HEK293 (cell line): ENCODE measurements around the gene AKAP8L.

Source experiments
- CTCF ChIA-PET: fragments of 350-600 bp; formaldehyde crosslinking; extraction: SDS; loops from one replicate; lab custom pipeline; 2021; ENCODE audit warnings: antibody characterized with exemption; lab: Yijun Ruan, JAX
- POLR2A ChIA-PET: fragments of 300-600 bp; formaldehyde crosslinking; extraction: SDS; loops from one replicate; lab custom pipeline; 2020; ENCODE audit warnings: antibody characterized with exemption, inconsistent platforms; lab: Yijun Ruan, JAX
- H3K27ac ChIP-seq: fragments of 200-500 bp; sonication (Bioruptor generic); 2 replicates; pipeline ENCODE4 v1.5.1; 2014; ENCODE audit warnings: low read depth, low read length, control low read depth, inconsistent platforms; ENCODE audit errors: extremely low read depth
- H3K36me3 ChIP-seq, 2 experiments: fragments of 200-500 bp in 1 of 2; sonication (Bioruptor generic) in 1 of 2; 1 replicate in 1 of 2; 2 replicates in 1 of 2; pipeline ENCODE4 v1.5.1; 2014 to 2017; ENCODE audit warnings: inconsistent platforms in 2 of 2, low read length in 2 of 2; ENCODE audit not compliant: control insufficient read depth in 2 of 2, insufficient read depth in 1 of 2
- H3K4me1 ChIP-seq: fragments of 200-500 bp; sonication (Bioruptor generic); 2 replicates; pipeline ENCODE4 v1.5.1; 2014; ENCODE audit warnings: mild to moderate bottlenecking, low read length, inconsistent platforms; ENCODE audit not compliant: control insufficient read depth, insufficient read depth
- H3K4me3 ChIP-seq: 2 replicates; pipeline ENCODE4 v1.5.1; 2011; ENCODE audit warnings: low read depth, mild to moderate bottlenecking, control low read depth, low read length, moderate library complexity
- H3K9me3 ChIP-seq: fragments of 200-500 bp; sonication (Bioruptor generic); 2 replicates; pipeline ENCODE4 v1.5.1; 2014; ENCODE audit warnings: low read depth, low read length, inconsistent platforms; ENCODE audit not compliant: control insufficient read depth, insufficient read depth
- BCL11B ChIP-seq: fragments of 450-650 bp; formaldehyde crosslinking; IDR thresholded peaks from 2 replicates; pipeline ENCODE4 v1.5.1; 2016; ENCODE audit warnings: low read depth, missing biosample characterization, missing genetic modification characterization
- HIC1 ChIP-seq: fragments of 450-650 bp; formaldehyde crosslinking; IDR thresholded peaks from 2 replicates; pipeline ENCODE4 v1.5.1; 2016; ENCODE audit warnings: missing biosample characterization, missing genetic modification characterization
- HOXD13 ChIP-seq: sonication (generic); formaldehyde crosslinking; IDR thresholded peaks from 2 replicates; pipeline ENCODE4 v1.8.0; 2022; ENCODE audit warnings: missing genetic modification reagents, borderline replicate concordance
- KLF7 ChIP-seq: fragments of 450-650 bp; formaldehyde crosslinking; IDR thresholded peaks from 2 replicates; pipeline ENCODE4 v1.5.1; 2016; ENCODE audit warnings: missing biosample characterization, missing genetic modification characterization, borderline replicate concordance
- OVOL3 ChIP-seq: fragments of 450-650 bp; formaldehyde crosslinking; IDR thresholded peaks from 2 replicates; pipeline ENCODE4 v1.5.1; 2016; ENCODE audit warnings: missing biosample characterization, missing genetic modification characterization
- PRDM10 ChIP-seq: fragments of 450-650 bp; formaldehyde crosslinking; IDR thresholded peaks from 2 replicates; pipeline ENCODE4 v1.5.1; 2016; ENCODE audit warnings: missing biosample characterization, missing genetic modification characterization
- SP2 ChIP-seq: fragments of 450-650 bp; formaldehyde crosslinking; IDR thresholded peaks from 2 replicates; pipeline ENCODE4 v1.5.1; 2016; ENCODE audit warnings: missing biosample characterization, missing genetic modification characterization
- WT1 ChIP-seq: fragments of 450-650 bp; formaldehyde crosslinking; IDR thresholded peaks from 2 replicates; pipeline ENCODE4 v1.5.1; 2016; ENCODE audit warnings: missing biosample characterization, missing genetic modification characterization
- ZBTB26 ChIP-seq: fragments of 450-650 bp; formaldehyde crosslinking; optimal IDR thresholded peaks from 2 replicates; pipeline ENCODE3; 2016; ENCODE audit warnings: missing biosample characterization, mild to moderate bottlenecking, missing genetic modification characterization
- ZBTB7A ChIP-seq: fragments of 450-650 bp; formaldehyde crosslinking; IDR thresholded peaks from 2 replicates; pipeline ENCODE4 v1.5.1; 2016; ENCODE audit warnings: low read depth, missing biosample characterization, missing genetic modification characterization
- ZBTB8A ChIP-seq: fragments of 450-650 bp; formaldehyde crosslinking; IDR thresholded peaks from 2 replicates; pipeline ENCODE4 v1.5.1; 2016; ENCODE audit warnings: missing biosample characterization, missing genetic modification characterization
- ZEB2 ChIP-seq: fragments of 450-650 bp; formaldehyde crosslinking; IDR thresholded peaks from 2 replicates; pipeline ENCODE4 v1.5.1; 2016; ENCODE audit warnings: missing biosample characterization, missing genetic modification characterization
- ZFP69B ChIP-seq: fragments of 450-650 bp; formaldehyde crosslinking; IDR thresholded peaks from 2 replicates; pipeline ENCODE4 v1.5.1; 2016; ENCODE audit warnings: missing biosample characterization, missing genetic modification characterization
- ZNF114 ChIP-seq: fragments of 450-650 bp; formaldehyde crosslinking; IDR thresholded peaks from 2 replicates; pipeline ENCODE4 v1.5.0; 2017; ENCODE audit warnings: missing biosample characterization, missing genetic modification characterization
- ZNF148 ChIP-seq: fragments of 450-650 bp; formaldehyde crosslinking; IDR thresholded peaks from 2 replicates; pipeline ENCODE4 v1.5.0; 2017; ENCODE audit warnings: missing biosample characterization, missing genetic modification characterization, borderline replicate concordance
- ZNF175 ChIP-seq: fragments of 450-650 bp; formaldehyde crosslinking; IDR thresholded peaks from 2 replicates; pipeline ENCODE4 v1.5.1; 2016; ENCODE audit warnings: missing biosample characterization, missing genetic modification characterization
- ZNF335 ChIP-seq: fragments of 450-650 bp; formaldehyde crosslinking; conservative IDR thresholded peaks from 2 replicates; pipeline ENCODE4 v1.5.1; 2016; ENCODE audit warnings: missing biosample characterization, missing genetic modification characterization
- ZNF501 ChIP-seq: fragments of 450-650 bp; formaldehyde crosslinking; IDR thresholded peaks from 2 replicates; pipeline ENCODE4 v1.5.1; 2016; ENCODE audit warnings: missing biosample characterization, missing genetic modification characterization
- ZNF548 ChIP-seq: fragments of 450-650 bp; formaldehyde crosslinking; IDR thresholded peaks from 2 replicates; pipeline ENCODE4 v1.5.1; 2016; ENCODE audit warnings: missing biosample characterization, missing genetic modification characterization
- ZNF549 ChIP-seq: fragments of 450-650 bp; IDR thresholded peaks from 2 replicates; pipeline ENCODE4 v1.5.1; 2018; ENCODE audit warnings: missing biosample characterization, missing genetic modification characterization, mild to moderate bottlenecking, inconsistent platforms, moderate library complexity
- ZNF629 ChIP-seq: fragments of 450-650 bp; formaldehyde crosslinking; IDR thresholded peaks from 2 replicates; pipeline ENCODE4 v1.5.1; 2017; ENCODE audit warnings: missing biosample characterization, missing genetic modification characterization
- ZNF658 ChIP-seq: fragments of 450-650 bp; formaldehyde crosslinking; IDR thresholded peaks from 2 replicates; pipeline ENCODE4; 2016; ENCODE audit warnings: missing biosample characterization, missing genetic modification characterization
- ZNF768 ChIP-seq: fragments of 450-650 bp; formaldehyde crosslinking; IDR thresholded peaks from 2 replicates; pipeline ENCODE4 v1.5.1; 2018; ENCODE audit warnings: missing biosample characterization, mild to moderate bottlenecking, missing genetic modification characterization
- ZNF777 ChIP-seq: fragments of 450-650 bp; formaldehyde crosslinking; IDR thresholded peaks from 2 replicates; pipeline ENCODE4 v1.5.1; 2017; ENCODE audit warnings: missing biosample characterization, missing genetic modification characterization, borderline replicate concordance
- ZXDB ChIP-seq: fragments of 450-650 bp; formaldehyde crosslinking; IDR thresholded peaks from 2 replicates; pipeline ENCODE4 v1.5.1; 2016; ENCODE audit warnings: missing biosample characterization, missing genetic modification characterization

Gene AKAP8L

GRCh38 chr19:15449620-15450527, 31.1 kb upstream of the AKAP8L start, which contains the start of gene WIZ (continued):
- TF ChIP-seq PRDM10, result peak; percentile 42
- TF ChIP-seq ZBTB26 (tag by site-specific recombination), result peak; percentile 20

- no peak overlapping the region for H3K27ac ChIP-seq
- H3K9me3 ChIP-seq, result no peaks in the 10 kb centered on the region
- peaks cover 2% of the 10 kb centered on the region; the same call in 1 of the 2 replicates for H3K4me1 ChIP-seq
- CTCF ChIA-PET, result interaction anchor here (1.7 kb wide), 1 partner anchor 29 kb away, joined by 5 read pairs; no protein-coding TSS in a partner anchor
- POLR2A ChIA-PET, result interaction anchor here (0.8 kb wide), 1 partner anchor 30 kb away, joined by 4 read pairs; the partner anchor contains the start of gene AKAP8L
- peak overlapping the region; percentile 55 for H3K4me3 ChIP-seq
- H3K36me3 ChIP-seq, result peaks cover 0 to 8% of the 10 kb centered on the region in 2 experiments; a peak in 1 of 3 replicates
- TF ChIP-seq ZBTB8A (tag by site-specific recombination) (no peak), KLF7 (tag by site-specific recombination) (no peak), ZNF548 (no peak), ZNF777 (tag by site-specific recombination) (no peak), HIC1 (tag by site-specific recombination) (no peak), ZNF175 (tag by site-specific recombination) (no peak), ZNF335 (tag by site-specific recombination) (peak; percentile 85), ZNF549 (tag by site-specific recombination) (no peak), HOXD13 (CRISPR knock-in tag) (no peak), ZNF768 (no peak), ZNF658 (tag by site-specific recombination) (no peak), SP2 (tag by site-specific recombination) (0 out of 2 replicates have a peak, but pooled peaks have one; percentile 4), ZNF501 (tag by site-specific recombination) (no peak), ZBTB7A (peak; percentile 95), ZNF148 (tag by site-specific recombination) (no peak), OVOL3 (no peak), WT1 (tag by site-specific recombination) (no peak), ZFP69B (tag by site-specific recombination) (peak; percentile 12; the same call in 1 of the 2 replicates), ZNF629 (peak; percentile 33; the same call in 1 of the 2 replicates), ZXDB (tag by site-specific recombination) (peak; percentile 96), ZEB2 (peak; percentile 40; the same call in 1 of the 2 replicates), ZNF114 (tag by site-specific recombination) (no peak), BCL11B (tag by site-specific recombination) (0 out of 2 replicates have a peak, but pooled peaks have one; percentile 71)
These were observed 30.2 kb upstream of the AKAP8L start for GRCh38 chr19:15448778-15449619.
